Tibial nerve (tissue), 4 donors: ENCODE results near the gene CDK18. TPM values are rescaled to one million over a fixed set of nuclear protein-coding genes. Genes with fewer than 3 reads are reported as not detected.

Source experiments
- DNase-seq, 2 donors: peaks; one replicate each; pipeline ENCODE4 v3.0.0-alpha.2; 2019; ENCODE audit warnings: low spot score in 2 of 2
- H3K27ac ChIP-seq, 4 donors: fragments of 200-600 bp; sonication (generic) in 3 of 4; one replicate each; pipeline ENCODE4 v1.5.1; 2017 to 2019; ENCODE audit warnings: mild to moderate bottlenecking in 1 of 4
- H3K27me3 ChIP-seq, 2 donors: fragments of 200-600 bp; sonication (generic) in 1 of 2; one replicate each; pipeline versions ENCODE4 v1.5.1 to v1.6.0; 2017 to 2019
- H3K36me3 ChIP-seq, 3 donors: fragments of 200-600 bp; sonication (generic); one replicate each; pipeline ENCODE4 v1.5.1; 2018 to 2019
- H3K4me1 ChIP-seq, 4 donors: fragments of 200-600 bp; sonication (generic) in 3 of 4; one replicate each; pipeline ENCODE4 v1.5.1; 2017 to 2019
- H3K4me3 ChIP-seq, 4 donors: fragments of 200-600 bp; sonication (generic) in 3 of 4; one replicate each; pipeline ENCODE4 v1.5.1; 2017 to 2019; ENCODE audit warnings: mild to moderate bottlenecking in 1 of 4, moderate library complexity in 1 of 4
- H3K9me3 ChIP-seq, 4 donors: fragments of 200-600 bp; sonication (generic) in 3 of 4; one replicate each; pipeline ENCODE4 v1.5.1; 2017 to 2019
- EP300 ChIP-seq, 2 donors: sonication (generic); formaldehyde crosslinking; IDR thresholded peaks; one replicate each; pipeline ENCODE4 v1.6.1; 2017; ENCODE audit warnings: antibody characterized with exemption in 2 of 2, mild to moderate bottlenecking in 1 of 2
- POLR2A ChIP-seq, 2 donors: fragments of 450-650 bp; IDR thresholded peaks; one replicate each; pipeline ENCODE4 v1.6.1; 2017; ENCODE audit warnings: antibody characterized with exemption in 2 of 2, mild to moderate bottlenecking in 2 of 2, moderate library complexity in 2 of 2
- WGBS, 2 donors: methylation state at CpG; one replicate each; pipeline ENCODE4 v1.1.5; 2018; 5-methylcytosine and 5-hydroxymethylcytosine counted together
- total RNA-seq, 4 donors: library from RNA; depleted of rRNA; stranded (reverse); fragments of >200 nt; gene quantifications; one replicate each; pipeline ENCODE4 v1.1.0, GENCODE V29; 2016
- TF ChIP-seq, protein P1 (sequence below), 5 experiments: fragments of 200-600 bp in 3 of 5; fragments of 450-650 bp in 2 of 5; sonication (generic) in 3 of 5; IDR thresholded peaks; one replicate each; pipeline ENCODE4 v1.5.1; 2016 to 2019; ENCODE audit warnings: antibody characterized with exemption in 5 of 5, mild to moderate bottlenecking in 3 of 5, moderate library complexity in 2 of 5

The CDK18 gene
- total RNA-seq, 4 donors from 2014 or later = 5.1 to 14.1 (median 7.5) TPM

DNA sequence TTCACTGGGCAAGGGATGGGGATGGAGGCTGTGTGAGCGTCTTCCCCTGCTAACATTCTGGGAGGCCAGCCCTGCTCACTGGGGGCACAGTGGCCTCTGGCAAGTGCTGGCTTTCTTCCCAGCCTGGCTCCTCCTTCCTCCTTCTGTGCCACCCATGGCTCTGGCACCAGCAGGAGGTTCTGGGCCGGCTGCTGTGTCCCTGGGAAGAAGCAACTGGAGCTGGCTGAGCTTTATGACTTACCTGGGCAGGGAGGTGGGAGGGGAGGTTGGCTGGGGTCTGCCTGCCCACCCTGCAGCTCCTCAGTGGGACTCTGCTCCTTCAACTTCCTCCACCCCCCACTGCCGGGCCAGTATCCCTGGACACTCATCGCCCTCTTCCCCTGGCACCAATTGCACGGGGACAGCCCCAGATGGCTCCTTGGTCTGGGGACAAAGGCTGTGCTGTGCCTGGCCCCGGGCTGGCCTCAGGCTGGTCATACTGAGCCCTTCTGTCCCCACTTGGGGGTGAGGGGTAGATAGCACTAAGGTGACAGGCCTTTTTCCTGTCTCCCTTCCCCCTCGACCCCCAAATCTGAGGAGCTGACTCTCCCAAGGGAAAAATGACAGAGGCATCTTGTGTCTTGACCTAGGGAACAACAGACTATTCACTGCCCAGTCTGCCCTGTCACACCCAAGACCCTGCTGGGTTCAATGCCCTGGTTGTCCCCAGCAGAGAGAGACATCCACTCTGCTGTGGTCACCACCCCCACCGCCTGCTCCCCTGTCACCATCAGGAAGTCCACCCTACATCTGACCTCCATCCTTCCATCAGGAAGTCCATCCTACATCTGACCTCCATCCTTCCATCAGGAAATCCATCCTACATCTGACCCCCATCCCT is 14.4 kb downstream of the CDK18 start:
- Histone ChIP-seq H3K4me1 (peaks cover 0 to 24% (median 11%) of the 10 kb centered on the region in 4 donors), H3K4me3 (no peak overlapping the region), H3K27me3 (no peaks in the 10 kb centered on the region), H3K9me3 (no peaks in the 10 kb centered on the region), H3K27ac (peak overlapping the region in 1 of 4 donors; percentile 42), H3K36me3 (no peaks in the 10 kb centered on the region)
- 43 to 47% methylated on average over 8 of the region's 8 CpGs for WGBS, 2 donors
- no peak for DNase-seq
- no peak for TF ChIP-seq EP300 (IDR thresholded peaks at IDR 0.05)

DNA sequence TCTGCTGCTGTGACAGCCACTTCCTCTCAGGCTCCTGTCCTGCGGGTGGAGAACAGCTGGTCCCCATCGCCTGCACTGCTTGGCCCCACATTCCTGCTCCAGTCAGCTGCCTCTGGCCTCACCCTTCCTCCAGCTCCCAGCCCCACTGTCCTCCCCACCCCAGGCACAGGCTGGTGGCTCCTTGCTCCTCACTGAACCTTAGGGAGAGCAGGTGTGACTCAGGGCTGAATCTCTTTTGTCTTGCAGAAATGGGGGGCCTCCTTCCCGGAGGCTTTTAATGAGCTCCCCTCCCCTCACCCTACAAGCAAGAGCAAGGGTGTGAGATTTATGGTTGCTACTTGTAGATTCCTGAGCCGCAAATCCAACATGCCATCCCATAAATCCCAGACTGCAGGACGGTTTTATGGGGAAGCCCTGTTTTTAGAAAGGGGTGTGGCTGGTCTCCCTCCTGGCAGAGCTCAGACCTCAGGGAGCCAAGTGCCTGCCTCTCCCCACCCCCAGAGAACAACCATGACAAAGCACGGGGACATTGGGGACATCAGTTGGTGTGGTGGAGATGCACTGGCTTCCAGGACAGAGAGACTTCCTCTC is 15.2 kb downstream of the CDK18 start:
- WGBS, 2 donors = 23 to 34% methylated on average over 4 to 6 of the region's 6 CpGs

DNA sequence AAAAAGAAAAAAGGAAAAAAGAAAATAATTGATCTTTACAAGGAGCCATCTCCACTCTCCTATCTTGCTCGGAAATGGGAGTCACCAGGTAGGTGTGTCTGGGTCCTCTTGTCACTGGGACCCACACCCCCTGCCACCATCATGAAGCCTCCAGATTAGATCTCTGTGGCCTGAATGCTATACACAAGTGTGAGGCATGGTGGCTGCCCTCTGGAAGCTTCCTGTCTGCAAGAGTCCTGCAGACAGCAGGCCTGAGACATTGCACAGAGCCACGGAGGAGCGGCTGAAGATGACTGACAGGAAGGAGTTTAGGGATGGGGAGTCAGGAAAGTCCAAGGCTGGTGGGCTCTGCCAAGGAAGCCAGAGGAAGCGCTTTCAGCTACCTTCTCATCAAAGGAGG is 16.2 kb downstream of the CDK18 start:
- Histone ChIP-seq H3K4me3 (no peak overlapping the region), H3K4me1 (peaks cover 0 to 23% (median 11%) of the 10 kb centered on the region in 4 donors), H3K27me3 (no peaks in the 10 kb centered on the region), H3K36me3 (peaks cover 0 to under 1% (median 0%) of the 10 kb centered on the region in 3 donors), H3K9me3 (no peaks in the 10 kb centered on the region), H3K27ac (no peak overlapping the region)
- TF ChIP-seq EP300 (IDR thresholded peaks at IDR 0.05) = no peak
- TF ChIP-seq, protein P1, sequence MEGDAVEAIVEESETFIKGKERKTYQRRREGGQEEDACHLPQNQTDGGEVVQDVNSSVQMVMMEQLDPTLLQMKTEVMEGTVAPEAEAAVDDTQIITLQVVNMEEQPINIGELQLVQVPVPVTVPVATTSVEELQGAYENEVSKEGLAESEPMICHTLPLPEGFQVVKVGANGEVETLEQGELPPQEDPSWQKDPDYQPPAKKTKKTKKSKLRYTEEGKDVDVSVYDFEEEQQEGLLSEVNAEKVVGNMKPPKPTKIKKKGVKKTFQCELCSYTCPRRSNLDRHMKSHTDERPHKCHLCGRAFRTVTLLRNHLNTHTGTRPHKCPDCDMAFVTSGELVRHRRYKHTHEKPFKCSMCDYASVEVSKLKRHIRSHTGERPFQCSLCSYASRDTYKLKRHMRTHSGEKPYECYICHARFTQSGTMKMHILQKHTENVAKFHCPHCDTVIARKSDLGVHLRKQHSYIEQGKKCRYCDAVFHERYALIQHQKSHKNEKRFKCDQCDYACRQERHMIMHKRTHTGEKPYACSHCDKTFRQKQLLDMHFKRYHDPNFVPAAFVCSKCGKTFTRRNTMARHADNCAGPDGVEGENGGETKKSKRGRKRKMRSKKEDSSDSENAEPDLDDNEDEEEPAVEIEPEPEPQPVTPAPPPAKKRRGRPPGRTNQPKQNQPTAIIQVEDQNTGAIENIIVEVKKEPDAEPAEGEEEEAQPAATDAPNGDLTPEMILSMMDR (IDR thresholded peaks at IDR 0.05) = no peak
- no peak for TF ChIP-seq POLR2A (IDR thresholded peaks at IDR 0.05)
- WGBS, 2 donors = 92 to 93% methylated on average over 4 of the region's 4 CpGs
- no peak for DNase-seq

More for the DNA sequence above, 15.2 kb downstream of the CDK18 start:
- Histone ChIP-seq H3K36me3 (no peaks in the 10 kb centered on the region), H3K4me1 (peaks cover 0 to 24% (median 11%) of the 10 kb centered on the region in 4 donors), H3K9me3 (no peaks in the 10 kb centered on the region), H3K27me3 (no peaks in the 10 kb centered on the region), H3K27ac (no peak overlapping the region), H3K4me3 (no peak overlapping the region)
- TF ChIP-seq, protein P1 (IDR thresholded peaks at IDR 0.05) = no peak
- TF ChIP-seq EP300 (IDR thresholded peaks at IDR 0.05) = no peak
- no peak for TF ChIP-seq POLR2A (IDR thresholded peaks at IDR 0.05)
- DNase-seq = no peak

DNA sequence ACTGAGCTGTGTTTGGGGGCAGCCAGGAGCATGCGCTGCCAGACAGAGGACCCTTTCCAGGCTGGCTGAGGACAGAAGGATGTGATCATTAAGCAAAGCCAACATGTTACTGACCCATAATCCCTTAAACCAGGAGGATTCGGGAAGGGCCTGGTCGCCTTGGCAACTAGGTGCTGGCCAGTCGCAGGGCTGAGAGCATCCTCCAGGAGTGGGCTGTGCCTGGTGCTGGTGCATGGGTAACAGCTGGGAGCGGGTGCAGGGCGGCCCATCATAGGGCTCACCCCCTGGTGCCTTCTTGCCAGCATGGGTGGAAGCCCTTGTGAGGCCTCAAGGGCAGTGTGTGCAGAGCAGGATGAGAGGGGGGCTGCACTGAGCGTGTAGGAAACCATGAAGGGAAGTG is 17.2 kb downstream of the CDK18 start:
- Histone ChIP-seq H3K4me3 (no peak overlapping the region), H3K9me3 (no peaks in the 10 kb centered on the region), H3K4me1 (peaks cover 0 to 19% (median 9%) of the 10 kb centered on the region in 4 donors), H3K27me3 (no peaks in the 10 kb centered on the region), H3K27ac (no peak overlapping the region), H3K36me3 (peaks cover 0 to 6% (median 0%) of the 10 kb centered on the region in 3 donors)
- 83 to 84% methylated on average over 7 of the region's 7 CpGs for WGBS, 2 donors
- TF ChIP-seq, protein P1 (IDR thresholded peaks at IDR 0.05) = no peak
- TF ChIP-seq EP300 (IDR thresholded peaks at IDR 0.05) (no peak), POLR2A (IDR thresholded peaks at IDR 0.05) (no peak)
- DNase-seq = no peak

DNA sequence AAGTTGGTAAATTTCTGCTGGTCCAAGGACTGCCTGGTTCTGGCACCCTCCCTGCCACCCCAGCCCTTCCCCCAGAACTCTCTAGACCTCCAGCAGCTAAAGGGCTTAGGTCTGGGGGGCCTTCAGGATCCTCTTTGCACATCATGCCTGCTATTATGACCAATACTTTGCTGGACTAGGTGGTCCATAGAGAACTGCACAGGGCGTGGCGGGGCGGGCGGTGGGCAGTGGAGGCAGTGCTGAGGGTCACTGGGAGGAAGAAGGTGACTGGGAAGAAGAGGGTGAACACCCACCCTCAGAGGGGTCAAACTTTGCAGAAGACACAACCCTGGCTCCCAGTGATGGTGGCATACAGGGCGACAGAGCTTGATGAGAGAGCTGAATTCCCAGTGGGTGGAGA is 18.2 kb downstream of the CDK18 start:
- Histone ChIP-seq H3K27ac (no peak overlapping the region), H3K9me3 (no peaks in the 10 kb centered on the region), H3K36me3 (peaks cover 0 to 6% (median 0%) of the 10 kb centered on the region in 3 donors), H3K4me1 (peaks cover 0 to 19% (median 9%) of the 10 kb centered on the region in 4 donors), H3K4me3 (no peak overlapping the region), H3K27me3 (no peaks in the 10 kb centered on the region)
- TF ChIP-seq EP300 (IDR thresholded peaks at IDR 0.05) = no peak
- TF ChIP-seq, protein P1 (IDR thresholded peaks at IDR 0.05) = no peak
- no peak for TF ChIP-seq POLR2A (IDR thresholded peaks at IDR 0.05)
- DNase-seq = no peak
- 92 to 100% methylated on average over 5 of the region's 5 CpGs for WGBS, 2 donors
